Activated effector memory CD4-positive, alpha-beta T cell treated with Interleukin-2 at 50 U/mL for 16 hours (primary cell): ENCODE results near the gene ZNF701.
"Not testable (repeated sequence)": the region's sequence is repeated elsewhere in the genome, so short reads cannot be mapped to it uniquely, and the experiment has no call there.

ENCODE experiments used
- DNase-seq: peaks from one replicate; pipeline ENCODE4 v3.0.0-alpha.2; 2020

The ZNF701 gene

GRCh38 chr19:52566588-52566987 lies 3.5 kb upstream of the ZNF701 start:
- DNase-seq, result no peak

DNA sequence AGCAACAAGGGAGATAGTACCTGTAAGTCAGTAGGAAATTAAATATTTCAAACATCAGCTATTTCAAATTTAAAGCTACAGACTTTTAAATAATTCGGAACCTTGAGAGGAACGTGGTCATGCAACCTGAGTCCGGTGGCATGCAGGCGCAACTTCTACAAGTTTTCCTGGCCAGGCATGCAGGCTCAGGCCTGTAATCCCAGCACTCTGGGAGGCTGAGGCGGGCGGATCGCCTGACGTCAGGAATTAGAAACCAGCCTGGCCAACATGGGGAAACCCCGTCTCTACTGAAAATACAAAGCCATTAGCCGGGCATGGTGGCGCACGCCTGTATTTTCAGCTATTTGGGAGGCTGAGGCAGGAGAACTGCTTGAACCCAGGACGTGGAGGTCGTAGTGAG lies 2.2 kb upstream of the ZNF701 start:
- DNase-seq, result no peak

GRCh38 chr19:52569638-52569999 lies 468 bp upstream of the ZNF701 start:
- DNase-seq, result not testable (repeated sequence)

GRCh38 chr19:52584736-52585440 lies 14.8 kb downstream of the ZNF701 start:
- DNase-seq, result no peak

GRCh38 chr19:52585604-52586003 lies 15.5 kb downstream of the ZNF701 start:
- DNase-seq, result no peak

DNA sequence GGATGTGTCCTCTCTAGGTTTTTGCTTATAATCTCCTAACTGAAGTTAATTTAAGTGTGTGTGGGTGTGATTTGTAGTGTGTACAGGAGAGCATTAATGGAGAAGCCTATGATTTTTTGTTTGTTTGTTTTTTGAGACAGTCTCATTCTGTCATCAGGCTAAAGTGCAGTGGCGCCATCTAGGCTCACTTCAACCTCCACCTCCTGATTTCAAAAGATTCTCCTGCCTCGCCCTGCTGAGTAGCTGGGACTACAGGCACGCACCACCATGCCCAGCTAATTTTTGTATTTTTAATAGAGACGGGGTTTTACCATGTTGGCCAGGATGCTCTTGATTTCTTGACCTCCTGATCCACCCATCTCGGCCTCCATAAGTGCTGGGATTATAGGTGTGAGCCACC lies 20.6 kb downstream of the ZNF701 start:
- no peak for DNase-seq

DNA sequence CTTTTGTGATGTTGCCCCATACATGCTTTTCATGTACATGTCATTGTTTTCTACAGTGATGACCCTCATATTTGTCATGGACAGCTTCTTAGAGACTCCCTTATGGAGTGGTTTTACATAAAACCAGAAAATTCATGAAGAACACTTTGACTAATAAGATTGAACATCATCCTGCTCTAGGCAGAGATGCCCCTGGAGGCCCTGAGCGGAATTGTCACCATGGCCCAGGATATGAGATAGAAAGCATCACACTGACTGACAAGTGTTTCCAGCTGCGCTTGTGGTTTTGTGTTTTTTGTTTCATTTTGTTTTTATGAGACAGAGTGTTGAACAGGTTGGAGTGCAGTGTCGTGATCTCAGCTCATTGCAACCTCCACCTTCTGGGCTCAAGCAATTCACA lies 22.2 kb downstream of the ZNF701 start:
- no peak for DNase-seq

DNA sequence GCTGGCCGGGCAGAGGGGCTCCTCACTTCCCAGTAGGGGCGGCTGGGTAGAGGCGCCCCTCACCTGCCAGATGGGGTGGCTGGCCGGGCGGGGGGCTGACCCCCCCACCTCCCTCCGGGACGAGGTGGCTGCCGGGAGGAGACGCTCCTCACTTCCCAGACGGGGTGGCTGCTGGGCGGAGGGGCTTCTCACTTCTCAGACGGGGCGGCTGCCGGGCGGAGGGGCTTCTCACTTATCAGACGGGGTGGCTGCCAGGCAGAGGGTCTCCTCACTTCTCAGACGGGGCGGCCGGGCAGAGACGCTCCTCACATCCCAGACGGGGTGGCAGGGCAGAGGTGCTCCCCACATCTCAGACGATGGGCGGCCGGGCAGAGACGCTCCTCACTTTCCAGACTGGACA lies 23.4 kb downstream of the ZNF701 start:
- DNase-seq, result not testable (repeated sequence)

- DNase-seq, result no peak
These were observed 29.2 kb downstream of the ZNF701 start for GRCh38 chr19:52599241-52599640.

- DNase-seq, result no peak
These were observed 30.5 kb downstream of the ZNF701 start for GRCh38 chr19:52600639-52601024.

GRCh38 chr19:52601025-52601973 lies 31.2 kb downstream of the ZNF701 start:
- DNase-seq, result peak; percentile 90

DNA sequence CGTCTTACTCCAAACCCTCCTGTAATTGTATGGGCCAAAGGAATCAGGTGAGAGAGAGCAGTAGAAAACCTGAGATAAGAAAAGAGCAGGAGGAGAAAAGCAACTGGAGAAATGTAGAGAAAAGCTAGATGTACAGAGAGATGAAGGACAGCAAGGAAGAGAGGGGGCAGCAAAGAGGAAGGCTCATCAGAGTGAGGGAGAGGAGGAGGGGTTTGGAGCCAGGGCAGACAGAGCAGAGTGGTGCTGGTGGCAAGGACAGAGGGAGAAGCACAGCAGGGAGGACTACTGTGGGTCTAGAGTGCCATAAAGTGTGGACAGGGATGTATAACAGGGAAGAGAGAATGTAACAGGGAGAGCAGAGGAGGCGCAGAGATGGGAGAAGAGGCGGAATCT lies 31.9 kb downstream of the ZNF701 start:
- not testable (repeated sequence) for DNase-seq

GRCh38 chr19:52602941-52603340 lies 32.9 kb downstream of the ZNF701 start:
- no peak for DNase-seq

DNA sequence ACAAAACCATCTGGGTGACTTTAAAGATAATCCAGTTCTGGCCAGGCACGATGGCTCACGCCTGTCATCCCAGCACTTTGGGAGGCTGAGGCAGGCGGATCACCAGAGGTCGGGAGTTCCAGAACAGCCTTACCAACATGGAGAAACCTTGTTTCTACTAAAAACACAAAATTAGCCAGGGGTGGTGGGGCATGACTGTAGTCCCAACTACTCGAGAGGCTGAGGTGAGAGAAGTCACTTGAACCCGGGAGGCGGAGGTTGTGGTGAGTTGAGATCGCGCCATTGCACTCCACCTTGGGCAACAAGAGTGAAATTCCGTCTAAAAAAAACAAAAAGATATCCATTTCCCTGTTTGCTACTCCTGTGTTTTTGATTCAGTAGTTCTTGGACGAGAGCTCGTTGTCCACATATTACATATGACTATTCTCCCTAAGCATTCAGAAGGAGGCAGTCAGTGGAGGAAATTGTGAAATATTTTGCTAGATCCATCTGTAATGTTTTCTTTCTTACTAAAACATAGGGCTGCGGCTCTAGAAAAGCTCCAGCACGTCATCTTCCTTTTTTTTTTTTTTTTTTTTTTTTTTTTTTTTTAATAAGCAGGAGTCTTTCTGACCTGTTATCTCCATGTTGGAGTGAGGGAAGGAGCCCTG lies 33.6 kb downstream of the ZNF701 start:
- DNase-seq, result no peak

DNA sequence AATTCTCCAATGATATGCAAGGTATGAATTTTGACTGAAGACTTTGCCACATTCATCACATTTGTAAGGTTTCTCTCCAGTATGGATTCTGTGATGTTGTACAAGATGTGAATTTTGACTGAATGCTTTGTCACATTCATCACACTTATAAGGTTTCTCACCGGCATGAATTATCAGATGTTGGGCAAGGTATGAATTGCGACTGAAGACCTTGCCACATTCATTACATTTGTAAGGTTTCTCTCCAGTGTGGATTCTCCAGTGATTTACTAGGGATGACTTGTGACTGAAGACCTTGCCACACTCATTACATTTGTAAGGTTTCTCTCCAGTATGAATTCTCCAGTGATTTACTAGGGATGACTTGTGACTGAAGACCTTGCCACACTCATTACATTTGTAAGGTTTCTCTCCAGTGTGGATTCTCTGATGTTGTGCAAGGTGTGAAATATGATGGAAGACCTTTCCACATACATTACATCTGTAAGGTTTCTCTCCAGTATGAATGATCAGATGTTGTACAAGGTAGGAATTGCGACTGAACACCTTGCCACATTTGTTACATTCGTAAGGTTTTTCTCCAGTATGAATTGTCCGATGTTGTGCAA lies 43.3 kb downstream of the ZNF701 start:
- DNase-seq, result no peak

DNA sequence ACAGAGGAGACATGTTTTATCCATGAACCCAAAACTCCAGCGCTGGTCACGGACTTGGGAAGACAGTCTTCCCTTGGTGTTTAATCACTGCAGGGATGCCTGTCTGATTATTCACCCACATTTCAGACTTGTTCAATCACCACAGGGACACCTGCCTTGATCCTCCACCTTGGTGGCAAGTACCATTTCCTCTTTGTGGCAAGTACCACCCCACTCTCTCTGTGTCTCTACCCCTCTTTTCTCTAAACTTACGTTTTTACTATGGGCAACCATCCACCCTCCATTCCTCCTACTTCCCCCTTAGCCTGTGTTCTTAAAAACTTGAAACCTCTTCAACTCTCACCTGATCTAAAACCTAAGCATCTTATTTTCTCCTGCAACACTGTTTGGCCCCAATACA lies 51.3 kb downstream of the ZNF701 start:
- no peak for DNase-seq

- no peak for DNase-seq
These were observed 52.2 kb downstream of the ZNF701 start for GRCh38 chr19:52622261-52622660.

DNA sequence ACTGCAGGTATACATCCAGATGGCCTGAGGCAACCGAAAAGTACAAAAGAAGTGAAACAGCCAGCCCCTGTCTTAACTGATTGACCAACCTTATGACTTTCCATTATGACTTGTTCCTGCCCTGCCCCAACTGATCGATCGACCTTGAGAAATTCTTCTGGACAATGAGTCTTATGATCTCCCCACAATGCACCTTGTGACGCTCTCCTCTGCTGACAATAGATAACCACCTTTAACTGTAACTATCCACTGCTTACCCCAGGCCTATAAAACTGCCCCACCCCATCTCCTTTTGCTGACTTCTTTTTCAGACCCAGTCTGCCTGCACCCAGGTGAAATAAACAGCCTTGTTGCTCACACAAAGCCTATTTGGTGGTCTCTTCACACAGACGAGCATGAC lies 56.8 kb downstream of the ZNF701 start:
- no peak for DNase-seq

DNA sequence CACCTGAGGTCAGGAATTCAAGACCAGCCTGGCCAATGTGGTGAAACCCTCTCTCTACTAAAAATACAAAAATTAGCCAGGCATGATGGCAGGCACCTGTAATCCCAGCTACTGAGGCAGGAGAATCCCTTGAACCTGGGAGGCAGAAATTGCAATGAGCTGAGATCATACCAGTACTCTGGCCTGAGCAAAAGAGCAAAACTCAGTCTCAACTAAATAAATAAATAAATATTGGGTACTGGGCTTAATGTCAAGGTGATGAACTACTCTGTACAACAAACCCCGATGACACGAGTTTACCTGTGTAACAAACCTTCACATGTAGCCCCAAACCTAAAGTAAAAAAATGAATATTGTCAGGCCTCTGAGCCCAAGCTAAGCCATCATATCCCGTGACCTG lies 57.4 kb downstream of the ZNF701 start:
- not testable (repeated sequence) for DNase-seq

DNA sequence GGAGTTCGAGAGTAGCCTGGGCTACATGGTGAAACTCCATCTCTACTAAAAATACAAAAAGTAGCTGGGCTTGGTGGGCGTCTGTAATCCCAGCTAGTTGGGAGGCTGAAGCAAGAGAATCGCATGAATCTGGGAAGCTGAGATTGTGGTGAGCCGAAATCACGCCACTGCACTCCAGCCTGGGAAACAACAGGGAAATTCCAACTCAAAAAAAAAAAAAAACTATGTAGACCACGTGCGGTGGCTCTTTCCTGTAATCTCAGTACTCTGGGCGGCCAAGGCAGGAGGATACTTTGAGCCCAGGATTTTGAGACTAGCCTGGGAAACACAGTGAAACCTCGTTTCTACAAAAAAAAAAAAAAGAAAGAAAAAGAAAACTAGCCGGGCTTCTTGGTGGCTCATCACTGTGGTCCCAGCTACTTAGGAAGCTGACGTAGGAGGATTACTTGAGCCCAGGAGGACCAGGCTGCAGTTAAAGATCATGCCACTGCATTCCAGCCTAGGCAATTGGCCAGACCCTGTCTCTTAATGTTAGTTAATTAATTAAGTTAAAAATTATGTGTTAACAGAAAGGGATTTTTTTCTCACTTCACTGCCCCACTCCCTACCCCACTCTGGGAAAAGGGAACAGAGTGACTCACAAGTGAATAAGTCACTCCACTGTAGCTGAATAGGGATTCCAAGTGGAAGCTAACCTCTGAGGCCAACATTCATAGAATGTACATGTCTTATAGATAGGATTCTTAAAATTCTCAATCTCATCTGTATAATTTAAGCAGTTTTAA lies 65.9 kb downstream of the ZNF701 start:
- DNase-seq, result no peak
